Stomach (tissue), 4 donors: ENCODE measurements around the gene EYA2.

Source experiments
- EP300 ChIP-seq: sonication (generic); formaldehyde crosslinking; IDR thresholded peaks from one replicate; pipeline ENCODE4 v1.6.1; 2017; ENCODE audit warnings: antibody characterized with exemption
- POLR2A ChIP-seq, 4 donors: fragments of 450-650 bp; IDR thresholded peaks; one replicate each; pipeline ENCODE4 v1.6.1; 2016; ENCODE audit warnings: antibody characterized with exemption in 4 of 4, control low read depth in 2 of 4, mild to moderate bottlenecking in 1 of 4, moderate library complexity in 1 of 4
- TF ChIP-seq, protein P1 (sequence below), 7 experiments: fragments of 450-650 bp in 4 of 7; fragments of 200-600 bp in 3 of 7; sonication (generic) in 3 of 7; IDR thresholded peaks; one replicate each; pipeline ENCODE4 v1.5.1; 2016 to 2019; ENCODE audit warnings: antibody characterized with exemption in 7 of 7, control low read depth in 2 of 7, mild to moderate bottlenecking in 1 of 7

DNA sequence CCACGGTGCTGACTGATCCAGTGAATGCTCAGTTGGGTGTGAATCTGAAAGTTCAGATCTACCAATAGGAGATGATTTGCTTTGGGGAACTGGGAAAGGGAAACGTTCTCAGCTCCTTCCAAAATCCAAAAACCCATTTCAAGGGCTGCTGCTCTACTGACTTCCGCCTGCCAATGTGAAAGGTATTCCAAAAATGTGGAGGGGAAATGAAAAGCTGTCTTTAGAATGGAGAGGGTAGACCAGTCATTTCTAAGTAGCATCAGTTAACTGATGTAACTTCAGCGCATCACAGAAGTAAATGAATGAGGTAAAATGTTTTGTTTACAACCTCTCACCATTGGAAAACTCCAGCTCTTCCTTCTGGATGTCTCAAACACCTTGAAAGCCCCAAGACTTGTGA, 19.6 kb upstream of the EYA2 start:
- TF ChIP-seq EP300 (no peak), POLR2A (IDR thresholded peaks at IDR 0.05) (no peak)
- TF ChIP-seq, protein P1, sequence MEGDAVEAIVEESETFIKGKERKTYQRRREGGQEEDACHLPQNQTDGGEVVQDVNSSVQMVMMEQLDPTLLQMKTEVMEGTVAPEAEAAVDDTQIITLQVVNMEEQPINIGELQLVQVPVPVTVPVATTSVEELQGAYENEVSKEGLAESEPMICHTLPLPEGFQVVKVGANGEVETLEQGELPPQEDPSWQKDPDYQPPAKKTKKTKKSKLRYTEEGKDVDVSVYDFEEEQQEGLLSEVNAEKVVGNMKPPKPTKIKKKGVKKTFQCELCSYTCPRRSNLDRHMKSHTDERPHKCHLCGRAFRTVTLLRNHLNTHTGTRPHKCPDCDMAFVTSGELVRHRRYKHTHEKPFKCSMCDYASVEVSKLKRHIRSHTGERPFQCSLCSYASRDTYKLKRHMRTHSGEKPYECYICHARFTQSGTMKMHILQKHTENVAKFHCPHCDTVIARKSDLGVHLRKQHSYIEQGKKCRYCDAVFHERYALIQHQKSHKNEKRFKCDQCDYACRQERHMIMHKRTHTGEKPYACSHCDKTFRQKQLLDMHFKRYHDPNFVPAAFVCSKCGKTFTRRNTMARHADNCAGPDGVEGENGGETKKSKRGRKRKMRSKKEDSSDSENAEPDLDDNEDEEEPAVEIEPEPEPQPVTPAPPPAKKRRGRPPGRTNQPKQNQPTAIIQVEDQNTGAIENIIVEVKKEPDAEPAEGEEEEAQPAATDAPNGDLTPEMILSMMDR (IDR thresholded peaks at IDR 0.05), result no peak
